Subcutaneous adipose tissue (tissue), 4 donors: ENCODE measurements around the gene TNFRSF4. TPM values are rescaled to one million over a fixed set of nuclear protein-coding genes. Genes with fewer than 3 reads are reported as not detected.

Experiments used
- total RNA-seq, 4 donors: library from RNA; depleted of rRNA; stranded (reverse); fragments of >200 nt; gene quantifications; one replicate each; pipeline ENCODE4 v1.1.0, GENCODE V29; 2016
- TF ChIP-seq, protein P1 (sequence below): fragments of 450-650 bp; IDR thresholded peaks from one replicate; pipeline ENCODE4 v1.5.1; 2016; ENCODE audit warnings: low read depth, mild to moderate bottlenecking, control low read depth, antibody characterized with exemption, moderate library complexity

Gene TNFRSF4
- total RNA-seq, 4 donors from 2014 or later, result 0.68 to 4.7 (median 1.6) TPM; not detected in 1

GRCh38 chr1:1171161-1171545, 42.8 kb downstream of the TNFRSF4 start:
- TF ChIP-seq, protein P1, sequence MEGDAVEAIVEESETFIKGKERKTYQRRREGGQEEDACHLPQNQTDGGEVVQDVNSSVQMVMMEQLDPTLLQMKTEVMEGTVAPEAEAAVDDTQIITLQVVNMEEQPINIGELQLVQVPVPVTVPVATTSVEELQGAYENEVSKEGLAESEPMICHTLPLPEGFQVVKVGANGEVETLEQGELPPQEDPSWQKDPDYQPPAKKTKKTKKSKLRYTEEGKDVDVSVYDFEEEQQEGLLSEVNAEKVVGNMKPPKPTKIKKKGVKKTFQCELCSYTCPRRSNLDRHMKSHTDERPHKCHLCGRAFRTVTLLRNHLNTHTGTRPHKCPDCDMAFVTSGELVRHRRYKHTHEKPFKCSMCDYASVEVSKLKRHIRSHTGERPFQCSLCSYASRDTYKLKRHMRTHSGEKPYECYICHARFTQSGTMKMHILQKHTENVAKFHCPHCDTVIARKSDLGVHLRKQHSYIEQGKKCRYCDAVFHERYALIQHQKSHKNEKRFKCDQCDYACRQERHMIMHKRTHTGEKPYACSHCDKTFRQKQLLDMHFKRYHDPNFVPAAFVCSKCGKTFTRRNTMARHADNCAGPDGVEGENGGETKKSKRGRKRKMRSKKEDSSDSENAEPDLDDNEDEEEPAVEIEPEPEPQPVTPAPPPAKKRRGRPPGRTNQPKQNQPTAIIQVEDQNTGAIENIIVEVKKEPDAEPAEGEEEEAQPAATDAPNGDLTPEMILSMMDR, result no peak

DNA sequence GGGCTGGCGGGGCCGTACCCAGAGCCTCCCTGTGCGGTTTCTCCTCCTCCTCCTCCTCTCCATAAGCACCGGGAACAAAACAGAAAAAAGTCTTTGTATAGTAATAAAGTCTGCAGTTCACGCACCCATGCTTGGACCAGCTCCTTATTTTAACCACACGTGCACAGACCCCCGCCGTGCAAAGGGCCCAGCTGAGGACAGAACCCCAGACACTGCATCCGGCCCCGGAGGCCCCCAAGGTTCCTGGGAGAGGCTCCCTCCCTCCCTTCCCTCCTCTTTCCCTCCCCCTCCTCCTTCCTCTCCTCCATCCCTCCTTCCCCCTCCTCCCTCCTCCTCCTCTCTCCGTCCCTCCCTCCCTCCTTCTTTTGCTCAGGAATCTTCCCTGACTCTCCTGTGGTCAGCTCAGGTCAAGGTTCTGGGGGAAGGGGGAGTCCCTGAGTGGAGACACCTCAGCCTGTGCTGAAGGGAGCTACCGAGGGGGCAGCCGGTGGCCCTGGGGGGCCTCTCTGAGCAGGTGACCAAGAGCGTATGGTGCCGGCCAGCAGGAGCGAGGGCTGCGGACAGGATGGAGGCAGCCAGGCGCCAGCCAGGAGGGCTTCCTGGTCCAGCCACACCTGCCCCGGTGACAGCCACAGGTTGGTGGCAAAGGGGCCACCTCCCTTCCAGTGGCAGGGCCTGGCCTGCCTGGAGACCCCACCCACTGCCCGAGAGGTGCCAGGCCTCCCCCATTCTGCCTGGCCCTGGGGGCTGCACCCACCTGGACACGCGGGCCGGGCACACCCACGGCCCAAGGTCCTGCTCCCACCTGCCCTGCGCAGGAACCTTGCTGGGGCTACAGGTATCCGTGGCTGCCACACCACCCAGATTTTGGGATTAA, 43.5 kb downstream of the TNFRSF4 start:
- TF ChIP-seq, protein P1, result no peak

- TF ChIP-seq, protein P1, result no peak
These were observed 44.3 kb downstream of the TNFRSF4 start for GRCh38 chr1:1169429-1170214.

DNA sequence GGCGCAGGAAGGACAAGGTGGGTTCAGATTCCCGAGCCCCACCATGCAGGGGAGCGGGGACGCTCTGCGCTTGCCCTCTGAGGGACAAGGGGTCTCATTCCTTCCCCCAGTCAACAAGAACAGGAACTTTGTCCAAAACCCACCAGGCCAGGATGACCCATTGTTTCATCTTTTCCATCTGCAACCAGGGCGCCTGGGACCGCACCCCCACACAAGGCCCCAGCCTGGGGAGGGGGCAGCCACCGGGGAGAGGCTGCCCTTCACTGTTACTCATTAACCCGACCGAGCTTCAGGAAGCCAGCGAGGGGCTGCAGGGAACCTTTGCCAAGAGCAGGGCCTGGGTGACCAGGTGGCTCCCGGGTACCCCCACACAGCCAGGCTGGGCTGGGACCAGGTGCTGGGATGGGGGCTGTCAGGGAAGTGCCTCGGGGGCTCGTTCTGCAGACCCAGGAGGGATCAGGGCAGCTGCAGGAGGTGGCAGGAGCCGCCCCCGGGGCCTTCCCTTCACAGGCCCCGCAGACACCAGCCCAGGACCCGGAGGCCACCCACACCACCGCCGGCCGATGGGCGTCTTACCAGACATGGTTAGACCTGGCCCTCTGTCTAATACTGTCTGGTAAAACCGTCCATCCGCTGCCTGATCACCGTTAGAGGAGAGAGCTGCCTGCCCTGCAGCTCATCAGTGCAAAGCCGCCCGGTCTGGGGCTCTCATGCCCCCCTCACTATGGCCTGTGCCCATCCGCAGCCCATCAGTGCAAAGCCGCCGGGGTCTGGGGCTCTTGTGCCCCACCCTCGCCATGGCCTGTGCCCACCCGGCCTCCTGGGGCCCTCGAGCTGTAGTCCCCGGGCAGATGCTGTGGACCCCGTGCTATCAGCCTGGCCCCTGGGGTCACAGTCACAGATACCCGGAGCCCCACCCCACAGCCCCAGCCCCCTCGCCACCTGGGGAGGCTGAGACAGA, 45.2 kb downstream of the TNFRSF4 start:
- TF ChIP-seq, protein P1, result no peak

DNA sequence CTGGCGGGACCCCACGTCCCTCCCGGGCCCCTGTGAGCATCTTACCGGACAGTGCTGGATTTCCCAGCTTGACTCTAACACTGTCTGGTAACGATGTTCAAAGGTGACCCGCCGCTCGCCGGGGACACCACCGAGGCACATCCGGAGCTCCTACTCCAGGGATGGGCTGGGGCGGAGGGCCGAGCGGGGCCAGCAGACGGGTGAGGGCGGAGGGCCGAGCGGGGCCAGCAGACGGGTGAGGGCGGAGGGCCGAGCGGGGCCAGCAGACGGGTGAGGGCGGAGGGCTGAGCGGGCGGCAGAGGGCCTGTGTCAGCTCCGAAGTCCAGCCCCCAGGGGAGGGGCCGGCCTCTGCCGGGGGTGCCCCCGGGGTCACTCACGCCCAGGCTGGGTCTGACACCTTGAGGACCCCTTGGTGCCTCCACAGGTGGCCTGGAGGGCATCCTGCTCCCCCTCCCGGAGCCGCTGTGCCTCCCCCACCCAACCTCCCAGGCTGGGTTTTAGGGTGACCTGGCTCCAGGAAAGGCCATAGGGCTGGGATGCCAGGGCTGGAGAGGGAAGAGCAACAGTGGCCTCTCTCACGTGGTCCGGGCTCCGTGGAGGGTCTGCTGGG, 46.0 kb downstream of the TNFRSF4 start:
- TF ChIP-seq, protein P1, result no peak

GRCh38 chr1:1167398-1167821, 46.5 kb downstream of the TNFRSF4 start:
- TF ChIP-seq, protein P1, result no peak
